MM.1S (cell line): ENCODE results near the gene NEDD4.
"Not testable (repeated sequence)": the region's sequence is repeated elsewhere in the genome, so short reads cannot be mapped to it uniquely, and the experiment has no call there.

Experiments used
- DNase-seq: peaks from one replicate; pipeline ENCODE4 v3.0.0-alpha.2; 2015
- H2AFZ ChIP-seq: fragments of 300-600 bp; sonication (generic); 2 replicates; pipeline ENCODE4 v1.6.0; 2016; ENCODE audit warnings: antibody characterized with exemption, low read length
- H3F3A ChIP-seq: fragments of 300-600 bp; sonication (generic); 2 replicates; pipeline ENCODE4 v1.6.1; 2016; ENCODE audit warnings: mild to moderate bottlenecking, antibody characterized with exemption, low read length, moderate library complexity, mixed read lengths; ENCODE audit not compliant: insufficient read depth
- H3K27ac ChIP-seq: fragments of 300-600 bp; sonication (generic); 2 replicates; pipeline ENCODE4 v1.5.1; 2016; ENCODE audit warnings: mild to moderate bottlenecking, low read length
- H3K27me3 ChIP-seq: fragments of 300-600 bp; sonication (generic); replicated peaks from 2 replicates; pipeline ENCODE4 v1.6.0; 2016; ENCODE audit warnings: low read length; ENCODE audit not compliant: insufficient read depth
- H3K36me3 ChIP-seq: fragments of 300-600 bp; sonication (generic); replicated peaks from 2 replicates; pipeline ENCODE4 v1.6.1; 2016; ENCODE audit warnings: mild to moderate bottlenecking, low read length, mixed read lengths; ENCODE audit not compliant: insufficient read depth
- H3K4me1 ChIP-seq: fragments of 300-600 bp; sonication (generic); 2 replicates; pipeline ENCODE4 v1.6.1; 2016; ENCODE audit warnings: low read length, mixed read lengths
- H3K4me2 ChIP-seq: fragments of 300-600 bp; sonication (generic); 2 replicates; pipeline ENCODE4 v1.6.0; 2016; ENCODE audit warnings: low read depth, low read length
- H3K4me3 ChIP-seq: fragments of 300-600 bp; sonication (generic); 2 replicates; pipeline ENCODE4 v1.5.1; 2016; ENCODE audit warnings: low read length, mixed read lengths
- H3K79me2 ChIP-seq: fragments of 300-600 bp; sonication (generic); 2 replicates; pipeline ENCODE4 v1.6.1; 2016; ENCODE audit warnings: mixed run types, low read length, mixed read lengths
- H3K9ac ChIP-seq: fragments of 300-600 bp; sonication (generic); 2 replicates; pipeline ENCODE4 v1.6.1; 2016; ENCODE audit warnings: low read length, mixed read lengths
- H3K9me2 ChIP-seq: fragments of 300-600 bp; sonication (generic); replicated peaks from 2 replicates; pipeline ENCODE4 v1.6.1; 2016; ENCODE audit warnings: mild to moderate bottlenecking, low read length, mixed read lengths; ENCODE audit not compliant: insufficient read depth
- H3K9me3 ChIP-seq: fragments of 300-600 bp; sonication (generic); replicated peaks from 2 replicates; pipeline ENCODE4 v1.6.1; 2016; ENCODE audit warnings: mild to moderate bottlenecking, low read length, mixed read lengths; ENCODE audit not compliant: insufficient read depth
- H4K20me1 ChIP-seq: fragments of 300-600 bp; sonication (generic); 2 replicates; pipeline ENCODE4 v1.6.1; 2016; ENCODE audit warnings: mild to moderate bottlenecking, low read length, moderate library complexity, mixed read lengths; ENCODE audit not compliant: insufficient read depth
- CTCF ChIP-seq: fragments of 300-600 bp; sonication (generic); IDR thresholded peaks from 2 replicates; pipeline ENCODE4 v1.5.1; 2016; ENCODE audit warnings: antibody characterized with exemption, low read length, mixed read lengths
- EZH2 ChIP-seq: fragments of 300-600 bp; sonication (generic); optimal IDR thresholded peaks from 2 replicates; pipeline ENCODE3; 2017; ENCODE audit warnings: low read depth, mild to moderate bottlenecking, antibody characterized with exemption, low read length, mixed read lengths
- EZH2phosphoT487 ChIP-seq: fragments of 300-600 bp; sonication (generic); IDR thresholded peaks from 2 replicates; pipeline ENCODE4 v1.6.1; 2018; ENCODE audit warnings: antibody characterized with exemption, low read length

NEDD4 gene

GRCh38 chr15:55954862-55955605, 38.4 kb downstream of the NEDD4 start:
- Histone ChIP-seq H3K27ac (no peak overlapping the region), H3K36me3 (no peaks in the 10 kb centered on the region), H3K4me2 (no peak overlapping the region), H3K4me1 (no peaks in the 10 kb centered on the region), H3K9me2 (no peaks in the 10 kb centered on the region), H3K79me2 (no peaks in the 10 kb centered on the region), H3F3A (no peaks in the 10 kb centered on the region), H3K27me3 (no peaks in the 10 kb centered on the region), H4K20me1 (no peaks in the 10 kb centered on the region), H3K9ac (no peak overlapping the region), H3K4me3 (no peak overlapping the region), H3K9me3 (no peaks in the 10 kb centered on the region), H2AFZ (no peak overlapping the region)
- no peak for DNase-seq
- TF ChIP-seq CTCF (no peak), EZH2 (no peak), EZH2phosphoT487 (no peak)

- not testable (repeated sequence) for H3K9me3 ChIP-seq, H3F3A ChIP-seq, H3K9me2 ChIP-seq, DNase-seq, H4K20me1 ChIP-seq, H3K9ac ChIP-seq, H3K36me3 ChIP-seq, H3K79me2 ChIP-seq, H3K4me3 ChIP-seq, H3K27me3 ChIP-seq, H3K4me2 ChIP-seq, H3K27ac ChIP-seq, H2AFZ ChIP-seq, H3K4me1 ChIP-seq
Measured at GRCh38 chr15:55952501-55953274, 40.7 kb downstream of the NEDD4 start.

GRCh38 chr15:55944606-55945005, 48.8 kb downstream of the NEDD4 start:
- not testable (repeated sequence) for DNase-seq, H3K36me3 ChIP-seq, H3K4me3 ChIP-seq, H3K4me2 ChIP-seq, H3K27me3 ChIP-seq, H3K27ac ChIP-seq, H4K20me1 ChIP-seq, H2AFZ ChIP-seq, H3K9ac ChIP-seq, H3K9me2 ChIP-seq, H3F3A ChIP-seq, H3K79me2 ChIP-seq, H3K9me3 ChIP-seq, H3K4me1 ChIP-seq

GRCh38 chr15:55942332-55942731, 51.1 kb downstream of the NEDD4 start:
- Histone ChIP-seq H3K36me3 (no peaks in the 10 kb centered on the region), H3K27ac (no peak overlapping the region), H3K79me2 (no peaks in the 10 kb centered on the region), H3K9ac (no peak overlapping the region), H3K9me3 (no peaks in the 10 kb centered on the region), H4K20me1 (no peaks in the 10 kb centered on the region), H3K9me2 (no peaks in the 10 kb centered on the region), H3K4me2 (no peak overlapping the region), H3K4me1 (no peaks in the 10 kb centered on the region), H3F3A (no peaks in the 10 kb centered on the region), H3K27me3 (no peaks in the 10 kb centered on the region), H2AFZ (no peak overlapping the region), H3K4me3 (no peak overlapping the region)
- no peak for DNase-seq
- TF ChIP-seq EZH2phosphoT487 = no peak
- no peak for TF ChIP-seq EZH2
- no peak for TF ChIP-seq CTCF
